GM18505 (cell line): ENCODE measurements around the gene GRAMD2A.

Experiments
- ATAC-seq: cut with Tn5 transposase; IDR thresholded peaks from one replicate; pipeline ENCODE4 v1.9.1; 2021; ENCODE audit not compliant: unreplicated experiment
- POLR2A ChIP-seq: IDR thresholded peaks from 4 replicates; pipeline ENCODE4 v1.6.1; 2011; ENCODE audit warnings: borderline replicate concordance; ENCODE audit not compliant: insufficient read depth, insufficient read length; ENCODE audit errors: extremely low read depth

GRAMD2A gene

GRCh38 chr15:72140088-72140487 is 57.5 kb downstream of the GRAMD2A start:
- no peak for TF ChIP-seq POLR2A
- ATAC-seq = no peak

GRCh38 chr15:72139667-72140066 is 57.9 kb downstream of the GRAMD2A start:
- no peak for ATAC-seq
- TF ChIP-seq POLR2A = no peak

- TF ChIP-seq POLR2A = no peak
- ATAC-seq = no peak
Observed at GRCh38 chr15:72136170-72137051, 61.2 kb downstream of the GRAMD2A start.

DNA sequence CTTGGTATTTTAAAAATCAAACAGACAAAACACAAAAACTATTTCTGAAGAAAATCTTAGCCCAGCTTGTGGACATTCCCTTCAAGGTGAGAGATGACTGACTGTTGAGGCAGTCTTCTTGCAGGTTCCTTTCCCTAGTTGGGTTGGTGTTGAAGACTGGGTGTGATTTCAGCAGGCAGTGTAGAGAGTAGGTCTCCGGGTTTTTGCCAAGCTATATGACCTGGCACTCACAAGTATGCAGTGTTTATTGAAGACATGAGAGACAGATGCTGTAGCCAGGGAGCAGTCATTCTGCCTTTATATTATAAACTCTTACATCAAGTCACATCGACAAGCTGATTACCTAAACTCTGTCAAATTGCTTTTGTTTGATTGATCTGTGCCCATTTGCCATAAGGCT is 61.9 kb downstream of the GRAMD2A start:
- no peak for TF ChIP-seq POLR2A
- ATAC-seq = no peak

DNA sequence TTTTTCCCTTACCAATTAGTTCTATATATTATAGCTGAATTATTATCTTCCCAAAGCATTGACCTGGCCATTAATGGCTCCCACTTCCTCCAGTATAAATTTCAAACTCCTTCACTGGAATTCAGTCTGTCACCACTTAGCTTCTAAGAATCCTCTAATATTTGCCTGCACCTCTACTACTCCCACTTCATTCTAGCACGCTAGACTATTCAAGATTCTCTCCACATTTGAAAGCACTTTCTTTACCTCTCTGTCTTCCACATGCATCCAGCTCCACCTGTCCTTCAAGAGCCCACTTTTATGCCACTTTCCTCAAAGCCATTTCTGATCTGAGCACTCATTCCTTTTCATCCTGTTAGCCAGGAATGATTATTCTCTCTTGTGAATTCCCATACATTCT is 64.4 kb downstream of the GRAMD2A start:
- no peak for TF ChIP-seq POLR2A
- no peak for ATAC-seq

DNA sequence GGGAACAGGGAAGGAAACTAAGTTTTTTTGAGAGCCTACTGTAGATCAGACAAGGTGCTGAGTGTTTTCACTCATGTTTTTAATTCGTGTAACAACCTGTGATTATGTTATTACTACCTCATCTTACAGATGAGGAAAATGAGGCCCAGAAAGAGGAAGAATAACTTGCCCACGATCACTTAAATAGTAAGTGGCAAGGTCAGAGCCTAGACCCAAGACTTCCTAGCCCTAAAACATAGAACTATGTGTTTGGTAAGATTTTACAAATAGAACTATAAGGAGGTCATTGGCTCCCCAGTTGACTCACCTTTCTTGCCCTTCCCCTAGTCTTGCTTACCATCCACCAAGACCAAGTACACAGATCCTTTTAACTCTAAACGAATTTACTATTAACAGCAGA is 65.7 kb downstream of the GRAMD2A start:
- no peak for ATAC-seq
- no peak for TF ChIP-seq POLR2A

- no peak for ATAC-seq
- no peak for TF ChIP-seq POLR2A
Observed at GRCh38 chr15:72130272-72130671, 67.3 kb downstream of the GRAMD2A start.

- ATAC-seq = no peak
- no peak for TF ChIP-seq POLR2A
Observed at GRCh38 chr15:72128359-72128758, 69.2 kb downstream of the GRAMD2A start.

DNA sequence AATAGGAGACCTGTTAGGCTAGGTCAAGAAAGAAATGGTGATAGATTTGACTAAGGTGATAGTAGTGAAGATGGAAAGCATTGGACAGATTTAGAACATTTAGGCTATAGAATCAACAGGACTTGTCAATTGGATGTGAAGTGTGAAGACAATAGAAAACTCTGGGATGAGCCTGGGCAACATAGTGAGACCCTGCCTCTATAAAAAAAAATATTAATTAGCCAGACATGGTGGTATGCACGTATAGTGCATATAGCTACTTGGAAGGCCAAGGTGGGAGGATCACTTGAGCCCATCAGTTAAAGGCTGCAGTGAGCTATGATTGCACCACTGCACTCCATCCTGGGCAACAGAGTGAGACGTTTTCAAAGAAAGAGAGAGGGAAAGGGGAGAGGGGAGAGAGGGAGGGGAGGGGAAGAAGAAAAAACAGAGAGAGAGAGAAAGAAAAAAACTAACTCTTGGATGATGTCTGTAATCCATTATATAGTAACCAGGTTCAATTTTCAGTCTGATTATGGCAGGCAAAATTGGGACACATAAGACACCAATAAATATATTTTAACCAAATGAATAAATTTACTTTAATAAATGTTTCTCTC is 69.8 kb downstream of the GRAMD2A start:
- no peak for TF ChIP-seq POLR2A
- ATAC-seq = no peak

GRCh38 chr15:72124218-72124617 is 73.4 kb downstream of the GRAMD2A start:
- no peak for ATAC-seq
- no peak for TF ChIP-seq POLR2A

DNA sequence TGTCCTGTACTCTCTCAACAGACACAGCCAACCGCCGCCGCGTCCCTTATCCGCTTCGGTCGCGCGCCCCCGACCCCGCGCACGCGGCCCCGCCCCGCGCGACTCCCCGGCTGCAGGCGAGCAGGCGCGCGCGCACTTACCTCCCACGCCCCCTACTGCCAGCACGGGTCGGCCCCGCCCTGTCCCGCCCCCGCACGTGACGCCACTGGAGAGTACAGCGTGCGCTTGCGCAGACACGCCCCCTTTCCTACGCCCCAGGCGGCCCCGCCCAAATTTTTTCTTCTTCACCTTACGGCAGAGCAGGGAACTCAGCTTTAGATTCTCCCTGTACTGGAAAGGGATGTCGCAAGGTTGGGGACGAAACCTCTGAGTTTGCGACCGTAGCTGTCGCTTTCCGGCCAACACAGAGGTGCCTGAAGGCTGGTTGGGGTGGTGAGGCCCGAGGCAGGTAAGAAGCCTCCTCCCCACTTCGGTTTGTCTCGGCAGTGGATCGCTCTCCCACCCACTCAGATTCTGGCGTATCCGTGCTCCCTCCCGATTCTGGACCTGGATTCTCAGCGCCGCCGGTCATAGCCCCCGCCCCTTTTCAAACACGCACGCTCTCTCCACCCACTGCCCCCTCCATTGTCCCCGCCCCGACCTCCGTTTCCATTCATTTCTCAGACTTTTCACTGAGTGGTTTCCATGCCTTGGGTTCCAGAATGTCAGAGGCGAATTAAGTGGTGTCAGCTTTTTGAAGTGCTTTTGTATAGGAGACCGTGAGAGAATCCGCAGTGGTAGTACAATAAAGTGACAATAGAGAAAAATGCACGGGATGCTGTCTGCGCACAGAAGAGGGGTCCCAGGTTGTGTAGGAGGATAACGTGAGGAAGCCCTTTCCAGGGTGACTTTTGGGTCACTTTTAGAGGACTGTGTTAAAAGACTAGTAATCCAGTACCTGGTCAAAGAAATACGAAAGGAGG is 79.3 kb downstream of the GRAMD2A start, which contains the start of the genes MYO9A and SENP8:
MYO9A (minus strand) TSS at position 134 of the 962 bp plus-strand sequence. CDS start 71,587 bp downstream, outside the sequence.
SENP8 (plus strand) TSS at position 387 of the 962 bp plus-strand sequence. CDS start 21,221 bp downstream, outside the sequence.
- peak; percentile 90 for TF ChIP-seq POLR2A
- peak; percentile 62 for ATAC-seq

DNA sequence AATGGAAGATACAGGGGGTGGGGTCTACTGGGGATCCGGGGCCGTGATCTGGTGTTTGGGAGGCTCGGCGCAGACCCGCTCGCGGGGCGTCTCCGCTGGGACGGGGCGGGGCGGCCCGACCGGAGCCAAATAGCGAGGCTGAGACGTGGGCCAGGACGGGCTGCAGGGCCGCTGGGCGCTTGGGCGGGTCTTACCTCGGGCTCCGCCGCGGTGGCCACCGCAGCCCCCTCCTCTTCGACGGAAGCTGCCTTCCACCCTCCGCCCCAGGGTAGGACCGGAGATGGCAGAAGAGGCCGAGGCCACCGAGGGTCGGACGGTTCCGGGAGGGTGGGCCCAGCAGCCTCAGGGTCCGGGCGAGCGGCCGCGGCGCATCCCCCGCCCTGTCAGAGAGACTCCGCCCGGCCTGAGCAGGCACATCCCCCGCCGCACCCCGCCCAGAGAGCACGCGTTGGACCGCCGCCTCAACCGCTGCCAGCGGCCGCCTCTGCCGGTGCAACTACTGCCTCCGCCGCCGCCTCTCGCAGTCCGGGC is 80.0 kb downstream of the GRAMD2A start:
- ATAC-seq = peak; percentile 60

More for the DNA sequence above, 80.0 kb downstream of the GRAMD2A start:
- TF ChIP-seq POLR2A = peak; percentile 43
